ENCODE results near the gene CCDC9. TPM values are rescaled to one million over a fixed set of nuclear protein-coding genes. Genes with fewer than 3 reads are reported as not detected.
A peak's percentile ranks its signal among the peaks of the same experiment; 100 is the strongest.

The CCDC9 gene
- total and polyA plus RNA-seq, 2 of the 13 experiments (the other 11 are each of a cell fraction or from before 2014, with no cell fraction given) = 2.9 to 6.3 TPM

- TF ChIP-seq BCLAF1 (IDR thresholded peaks at IDR 0.05) = no peak
- no peak for TF ChIP-seq E2F5 (CRISPR knock-in tag; conservative IDR thresholded peaks at IDR 0.05)
- TF ChIP-seq HIVEP1 (CRISPR knock-in tag; IDR thresholded peaks at IDR 0.05) = no peak; the same call in 1 of the 2 replicates
- TF ChIP-seq ARNTL (CRISPR knock-in tag; IDR thresholded peaks at IDR 0.05) = peak; percentile 88
- TF ChIP-seq ZNF589 (CRISPR knock-in tag; conservative IDR thresholded peaks at IDR 0.05) = peak; percentile 5; the same call in 1 of the 2 replicates
- TF ChIP-seq ZNF569 (CRISPR knock-in tag; IDR thresholded peaks at IDR 0.05; ENCODE audit: borderline replicate concordance) = no peak; the same call in 1 of the 2 replicates
- no peak for TF ChIP-seq HNF4A (CRISPR knock-in tag; IDR thresholded peaks at IDR 0.05)
- peak; percentile 83; the same call in 1 of the 2 replicates for TF ChIP-seq PHF21A (CRISPR knock-in tag; IDR thresholded peaks at IDR 0.05)
- peak; percentile 60 for TF ChIP-seq PAXIP1 (CRISPR knock-in tag; conservative IDR thresholded peaks at IDR 0.05)
- TF ChIP-seq MYC (CRISPR knock-in tag; IDR thresholded peaks at IDR 0.05; ENCODE audit: borderline replicate concordance) = peak; percentile 71; the same call in 1 of the 2 replicates
- TF ChIP-seq AHDC1 (CRISPR knock-in tag; IDR thresholded peaks at IDR 0.05; ENCODE audit: borderline replicate concordance) = 0 out of 2 replicates have a peak, but pooled peaks have one; percentile 16
- no peak for TF ChIP-seq EED (CRISPR knock-in tag; IDR thresholded peaks at IDR 0.05)
- TF ChIP-seq RAD51 (IDR thresholded peaks at IDR 0.05; ENCODE audit: borderline replicate concordance) = peak; percentile 80
- TF ChIP-seq POLR2A (IDR thresholded peaks at IDR 0.05; ENCODE audit: insufficient read depth in 1 of 2, low read depth in 2 of 2, low read length in 2 of 2) = peak; percentile 69 to 94
- TF ChIP-seq ZNF557 (CRISPR knock-in tag; IDR thresholded peaks at IDR 0.05) = no peak
- TF ChIP-seq SAFB2 (CRISPR knock-in tag; IDR thresholded peaks at IDR 0.05; ENCODE audit: borderline replicate concordance, low read depth) = no peak; the same call in 1 of the 2 replicates
Observed at GRCh38 chr19:47255879-47256692, at the start of gene CCDC9 (continued).
